Erythroblast (primary cell): ENCODE measurements around the gene MAP3K7CL.

Source experiments
- GATA1 ChIP-seq: IDR thresholded peaks from 2 replicates; pipeline ENCODE4 v1.6.1; 2011; ENCODE audit warnings: low read depth, mild to moderate bottlenecking, control low read depth, low read length, moderate library complexity
- POLR2A ChIP-seq: IDR thresholded peaks from 2 replicates; pipeline ENCODE4 v1.6.1; 2011; ENCODE audit warnings: mild to moderate bottlenecking, low read length

DNA sequence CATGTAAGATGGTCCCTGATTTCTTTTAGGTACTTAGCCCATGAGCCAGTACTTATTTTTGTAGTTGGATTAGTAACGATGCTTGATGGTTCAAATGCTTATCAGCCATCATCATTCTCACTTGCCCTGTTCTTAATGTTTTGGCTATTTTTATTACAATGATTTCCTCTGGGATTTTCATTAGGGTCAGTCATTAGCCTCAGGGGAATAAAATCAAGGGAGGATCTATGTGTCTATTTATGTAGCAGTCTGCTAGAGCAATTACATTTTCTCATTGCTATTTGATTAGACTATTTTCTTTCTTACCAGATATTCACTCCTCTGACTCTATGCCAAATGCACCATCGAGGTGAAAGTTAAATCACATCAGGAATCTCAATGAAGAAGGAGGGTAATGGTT, 46.1 kb upstream of the MAP3K7CL start:
- no peak for TF ChIP-seq POLR2A
- TF ChIP-seq GATA1, result no peak
